GM12878 (cell line): ENCODE measurements around the gene RPS6KA2. TPM values are rescaled to one million over a fixed set of nuclear protein-coding genes. Genes with fewer than 3 reads are reported as not detected.

Experiments used
- ATAC-seq: fragments of 200-7000 bp; cut with Tn5 transposase; 3 replicates; pipeline ENCODE4 v1.9.1; 2020; ENCODE audit warnings: mild to moderate bottlenecking, moderate library complexity
- BruUV-seq: library from RNA; stranded (reverse); fragments of 400-500 nt; replicated peaks from 2 replicates; lab custom pipeline; 2021; lab: Mats Ljungman, UMichigan
- CTCF ChIA-PET: fragments of 300-600 bp; sonication (Branson Sonifier 250); formaldehyde crosslinking; extraction: SDS; loops from one replicate; lab custom pipeline; 2021; ENCODE audit warnings: inconsistent platforms; lab: Yijun Ruan, JAX
- POLR2A ChIA-PET: fragments of 350-600 bp; formaldehyde crosslinking; extraction: SDS; loops from one replicate; lab custom pipeline; 2021; ENCODE audit warnings: inconsistent platforms; lab: Charles Lee
- RAD21 ChIA-PET: fragments of 300-600 bp; sonication (Branson Sonifier 250); formaldehyde crosslinking; loops from one replicate; lab custom pipeline; 2023; ENCODE audit warnings: antibody characterized with exemption; ENCODE audit not compliant: unreplicated experiment; lab: Charles Lee
- SMC1A ChIA-PET: fragments of 300-600 bp; sonication (Branson Sonifier 250); formaldehyde crosslinking; loops from one replicate; lab custom pipeline; 2023; ENCODE audit not compliant: unreplicated experiment, uncharacterized antibody; lab: Charles Lee
- DNase-seq: peaks from one replicate; pipeline ENCODE4 v3.0.0-alpha.2; 2011; ENCODE audit warnings: low read depth, low spot score
- FAIRE-seq: peaks from 3 replicates; lab custom pipeline; 2011; peaks lifted over from hg19 to GRCh38; lab: Jason Lieb, UNC
- H2AFZ ChIP-seq: 2 replicates; pipeline ENCODE4 v1.6.0; 2011; ENCODE audit warnings: low read depth, low read length, control low read depth; ENCODE audit not compliant: control insufficient read depth
- H3K27ac ChIP-seq: 2 replicates; pipeline ENCODE4 v1.5.1; 2011; ENCODE audit warnings: control low read depth; ENCODE audit not compliant: control insufficient read depth, insufficient read depth
- H3K27me3 ChIP-seq, 2 experiments: replicated peaks in 1 of 2; 2 replicates each; pipeline versions ENCODE4 v1.6.0 to v1.6.1; 2011; ENCODE audit warnings: low read length in 1 of 2; ENCODE audit not compliant: control insufficient read depth in 2 of 2, insufficient read depth in 2 of 2
- H3K36me3 ChIP-seq, 2 experiments: 2 replicates each; pipeline ENCODE4 v1.5.1; 2011; ENCODE audit warnings: low read length in 1 of 2; ENCODE audit not compliant: control insufficient read depth in 2 of 2, insufficient read depth in 2 of 2
- H3K4me1 ChIP-seq: 2 replicates; pipeline ENCODE4 v1.6.1; 2011; ENCODE audit warnings: mild to moderate bottlenecking, low read length, moderate library complexity, mixed read lengths; ENCODE audit not compliant: control insufficient read depth, insufficient read depth
- H3K4me2 ChIP-seq: 2 replicates; pipeline ENCODE4 v1.6.0; 2011; ENCODE audit warnings: control low read depth; ENCODE audit not compliant: control insufficient read depth, insufficient read depth
- H3K4me3 ChIP-seq: fragments of 200-600 bp; sonication (generic); 2 replicates; pipeline ENCODE4 v1.5.1; 2016
- H3K79me2 ChIP-seq: 2 replicates; pipeline ENCODE4 v1.6.0; 2011; ENCODE audit warnings: low read length; ENCODE audit not compliant: control insufficient read depth, insufficient read depth
- H3K9ac ChIP-seq: 2 replicates; pipeline ENCODE4 v1.8.0; 2011; ENCODE audit warnings: low read length, control low read depth, mixed read lengths; ENCODE audit not compliant: control insufficient read depth, insufficient read depth
- H3K9me3 ChIP-seq: replicated peaks from 3 replicates; pipeline ENCODE4 v1.5.1; 2011; ENCODE audit warnings: mild to moderate bottlenecking, low read length; ENCODE audit not compliant: control insufficient read depth, insufficient read depth
- H4K20me1 ChIP-seq: 2 replicates; pipeline ENCODE4 v1.6.0; 2011; ENCODE audit not compliant: control insufficient read depth, insufficient read depth
- CBFB ChIP-seq: IDR thresholded peaks from 2 replicates; pipeline ENCODE4 v1.6.1; 2016; ENCODE audit warnings: antibody characterized with exemption, low read depth
- ESRRA ChIP-seq: IDR thresholded peaks from 2 replicates; pipeline ENCODE4 v1.6.1; 2012; ENCODE audit warnings: mild to moderate bottlenecking, low read length, improper control_type of control experiment
- NR2F1 ChIP-seq: fragments of 450-650 bp; conservative IDR thresholded peaks from 2 replicates; pipeline ENCODE4 v1.6.1; 2017; ENCODE audit warnings: mild to moderate bottlenecking
- SMARCA5 ChIP-seq: fragments of 450-650 bp; IDR thresholded peaks from 2 replicates; pipeline ENCODE4 v1.6.1; 2017; ENCODE audit warnings: mild to moderate bottlenecking
- SREBF1 ChIP-seq: IDR thresholded peaks from 2 replicates; pipeline ENCODE4 v1.6.1; 2012; ENCODE audit warnings: mild to moderate bottlenecking, low read length
- SUZ12 ChIP-seq: fragments of 200-600 bp; sonication (generic); IDR thresholded peaks from one replicate; pipeline ENCODE4 v1.6.1; 2018; ENCODE audit warnings: antibody characterized with exemption, mild to moderate bottlenecking; ENCODE audit not compliant: unreplicated experiment
- YBX1 ChIP-seq: fragments of 450-650 bp; IDR thresholded peaks from 2 replicates; pipeline ENCODE4 v1.6.1; 2016; ENCODE audit warnings: antibody characterized with exemption
- ZNF217 ChIP-seq: fragments of 450-650 bp; IDR thresholded peaks from 2 replicates; pipeline ENCODE4 v1.6.1; 2017; ENCODE audit warnings: antibody characterized with exemption, mild to moderate bottlenecking
- WGBS: methylation state at CpG from one replicate; pipeline ENCODE4 v1.1.6; 2016; ENCODE audit warnings: low lambda C conversion rate; ENCODE audit not compliant: insufficient replicate concordance, insufficient coverage; ENCODE audit errors: missing lambda C conversion rate; 5-methylcytosine and 5-hydroxymethylcytosine counted together
- in situ Hi-C: fragments of 300-500 bp; cut with MboI; formaldehyde crosslinking; loops from 9 replicates; pipeline ENCODE4 v1.14.3; 2018; ENCODE audit warnings: mixed read lengths
- intact Hi-C: fragments of 100-400 bp; cut with micrococcal nuclease; formaldehyde crosslinking; loops from one replicate; pipeline ENCODE4 v1.14.2; 2022; ENCODE audit not compliant: unreplicated experiment
- polyA plus RNA-seq, 11 experiments: library from polyadenylated mRNA; depleted of rRNA in 4 of 11; unstranded in 6 of 11; stranded (reverse) in 5 of 11; fragments of >200 nt; fragmentation: Nextera tagmentation in 4 of 11; fragmentation: Illumina TruSeq in 1 of 11; extraction: Ambion mirVana in 4 of 11; extraction: Trizol in 1 of 11; gene quantifications; 1 replicate in 1 of 11; 2 replicates in 10 of 11; pipeline versions ENCODE4 v1.2.1 to v1.2.3, GENCODE V29; 2011 to 2016; ENCODE audit warnings: inconsistent platforms in 2 of 11, missing spikeins in 2 of 11, low read depth in 1 of 11
- total RNA-seq, 4 experiments: library from RNA; depleted of rRNA in 3 of 4; stranded (reverse); fragments of >200 nt in 3 of 4; fragmentation: Illumina TruSeq in 1 of 4; extraction: Trizol in 1 of 4; gene quantifications; 2 replicates each; pipeline versions ENCODE4 v1.2.1 to v1.2.3, GENCODE V29; 2013 to 2021
- TF ChIP-seq, protein P1 (sequence below): fragments of 450-650 bp; IDR thresholded peaks from 2 replicates; pipeline ENCODE4 v1.6.1; 2017; ENCODE audit warnings: borderline replicate concordance
- TF ChIP-seq, protein P2 (sequence below): fragments of 450-650 bp; formaldehyde crosslinking; IDR thresholded peaks from 2 replicates; pipeline ENCODE4 v1.4.0; 2020; ENCODE audit warnings: mild to moderate bottlenecking, moderate library complexity

RPS6KA2 gene
- total and polyA plus RNA-seq, 10 of the 15 experiments (the other 5 are each of a cell fraction or from before 2014, with no cell fraction given) = 0.02 to 1.0 (median 0.22) TPM; not detected in 1

GRCh38 chr6:166671434-166672081 is 44.5 kb upstream of the RPS6KA2 start (continued):
- TF ChIP-seq SMARCA5 (no peak), NR2F1 (no peak), ZNF217 (no peak), YBX1 (no peak), SREBF1 (no peak), SUZ12 (no peak)
- TF ChIP-seq, protein P1, sequence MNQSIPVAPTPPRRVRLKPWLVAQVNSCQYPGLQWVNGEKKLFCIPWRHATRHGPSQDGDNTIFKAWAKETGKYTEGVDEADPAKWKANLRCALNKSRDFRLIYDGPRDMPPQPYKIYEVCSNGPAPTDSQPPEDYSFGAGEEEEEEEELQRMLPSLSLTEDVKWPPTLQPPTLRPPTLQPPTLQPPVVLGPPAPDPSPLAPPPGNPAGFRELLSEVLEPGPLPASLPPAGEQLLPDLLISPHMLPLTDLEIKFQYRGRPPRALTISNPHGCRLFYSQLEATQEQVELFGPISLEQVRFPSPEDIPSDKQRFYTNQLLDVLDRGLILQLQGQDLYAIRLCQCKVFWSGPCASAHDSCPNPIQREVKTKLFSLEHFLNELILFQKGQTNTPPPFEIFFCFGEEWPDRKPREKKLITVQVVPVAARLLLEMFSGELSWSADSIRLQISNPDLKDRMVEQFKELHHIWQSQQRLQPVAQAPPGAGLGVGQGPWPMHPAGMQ = no peak
- TF ChIP-seq, protein P2, sequence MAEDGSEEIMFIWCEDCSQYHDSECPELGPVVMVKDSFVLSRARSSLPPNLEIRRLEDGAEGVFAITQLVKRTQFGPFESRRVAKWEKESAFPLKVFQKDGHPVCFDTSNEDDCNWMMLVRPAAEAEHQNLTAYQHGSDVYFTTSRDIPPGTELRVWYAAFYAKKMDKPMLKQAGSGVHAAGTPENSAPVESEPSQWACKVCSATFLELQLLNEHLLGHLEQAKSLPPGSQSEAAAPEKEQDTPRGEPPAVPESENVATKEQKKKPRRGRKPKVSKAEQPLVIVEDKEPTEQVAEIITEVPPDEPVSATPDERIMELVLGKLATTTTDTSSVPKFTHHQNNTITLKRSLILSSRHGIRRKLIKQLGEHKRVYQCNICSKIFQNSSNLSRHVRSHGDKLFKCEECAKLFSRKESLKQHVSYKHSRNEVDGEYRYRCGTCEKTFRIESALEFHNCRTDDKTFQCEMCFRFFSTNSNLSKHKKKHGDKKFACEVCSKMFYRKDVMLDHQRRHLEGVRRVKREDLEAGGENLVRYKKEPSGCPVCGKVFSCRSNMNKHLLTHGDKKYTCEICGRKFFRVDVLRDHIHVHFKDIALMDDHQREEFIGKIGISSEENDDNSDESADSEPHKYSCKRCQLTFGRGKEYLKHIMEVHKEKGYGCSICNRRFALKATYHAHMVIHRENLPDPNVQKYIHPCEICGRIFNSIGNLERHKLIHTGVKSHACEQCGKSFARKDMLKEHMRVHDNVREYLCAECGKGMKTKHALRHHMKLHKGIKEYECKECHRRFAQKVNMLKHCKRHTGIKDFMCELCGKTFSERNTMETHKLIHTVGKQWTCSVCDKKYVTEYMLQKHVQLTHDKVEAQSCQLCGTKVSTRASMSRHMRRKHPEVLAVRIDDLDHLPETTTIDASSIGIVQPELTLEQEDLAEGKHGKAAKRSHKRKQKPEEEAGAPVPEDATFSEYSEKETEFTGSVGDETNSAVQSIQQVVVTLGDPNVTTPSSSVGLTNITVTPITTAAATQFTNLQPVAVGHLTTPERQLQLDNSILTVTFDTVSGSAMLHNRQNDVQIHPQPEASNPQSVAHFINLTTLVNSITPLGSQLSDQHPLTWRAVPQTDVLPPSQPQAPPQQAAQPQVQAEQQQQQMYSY (CRISPR knock-in tag) = no peak
- TF ChIP-seq, all 136 proteins: peak for 0

GRCh38 chr6:166670894-166671293 is 43.8 kb upstream of the RPS6KA2 start:
- in situ Hi-C loops = no loop called here
- no peak overlapping the region for H2AFZ ChIP-seq
- H3K4me1 ChIP-seq = no peaks in the 10 kb centered on the region
- H3K9ac ChIP-seq = no peak overlapping the region
- ATAC-seq (no peak), FAIRE-seq (no peak), DNase-seq (no peak)
- no peaks in the 10 kb centered on the region for H3K79me2 ChIP-seq
- H4K20me1 ChIP-seq = no peaks in the 10 kb centered on the region
- ChIA-PET POLR2A (no interaction called here), CTCF (no interaction called here), RAD21 (no interaction called here), SMC1A (no interaction called here)
- H3K27me3 ChIP-seq = peaks cover 0 to 4% of the 10 kb centered on the region in 2 experiments; a peak in 1 of 4 replicates
- no peaks in the 10 kb centered on the region for H3K36me3 ChIP-seq
- WGBS = 8% methylated on average over 5 of the region's 5 CpGs
- intact Hi-C loops = no loop called here
- H3K4me2 ChIP-seq = no peak overlapping the region
- no TSS peak for BruUV-seq
- H3K27ac ChIP-seq = no peak overlapping the region
- TF ChIP-seq ESRRA = no peak
- TF ChIP-seq CBFB = no peak
- H3K4me3 ChIP-seq = no peak overlapping the region
- H3K9me3 ChIP-seq = no peaks in the 10 kb centered on the region
